Stimulated activated CD4-positive, alpha-beta T cell treated with anti-CD3 and anti-CD28 coated beads, Interleukin-15, amount 100 ng/mL, for 48 hours (primary cell): ENCODE data around the gene PATJ.
"Not testable (repeated sequence)": the region's sequence is repeated elsewhere in the genome, so short reads cannot be mapped to it uniquely, and the experiment has no call there.

ENCODE experiments used
- DNase-seq, 2 donors: peaks; one replicate each; pipeline ENCODE4 v3.0.0-alpha.2; 2020; ENCODE audit warnings: low read depth in 2 of 2

Gene PATJ

GRCh38 chr1:61828805-61829204, 86.5 kb downstream of the PATJ start:
- DNase-seq, result no peak

- DNase-seq, result no peak
Observed at GRCh38 chr1:61836649-61837048, 94.4 kb downstream of the PATJ start.

- DNase-seq, result not testable (repeated sequence)
Observed at GRCh38 chr1:61837607-61838006, 95.3 kb downstream of the PATJ start.

GRCh38 chr1:61839679-61840078, 97.4 kb downstream of the PATJ start:
- DNase-seq, result no peak

- no peak for DNase-seq
Observed at GRCh38 chr1:61842036-61842435, 99.8 kb downstream of the PATJ start.

GRCh38 chr1:61842863-61843514, 100.7 kb downstream of the PATJ start:
- no peak for DNase-seq

GRCh38 chr1:61844006-61844405, 101.7 kb downstream of the PATJ start:
- no peak for DNase-seq

GRCh38 chr1:61844664-61845063, 102.4 kb downstream of the PATJ start:
- not testable (repeated sequence) for DNase-seq

- DNase-seq, result no peak
Observed at GRCh38 chr1:61851235-61851634, 109.0 kb downstream of the PATJ start.

- DNase-seq, result no peak
Observed at GRCh38 chr1:61851849-61852669, 109.8 kb downstream of the PATJ start.

GRCh38 chr1:61852670-61853015, 110.4 kb downstream of the PATJ start:
- DNase-seq, result no peak

- DNase-seq, result no peak
Observed at GRCh38 chr1:61853583-61853982, 111.3 kb downstream of the PATJ start.

- DNase-seq, result no peak
Observed at GRCh38 chr1:61864489-61864888, 122.2 kb downstream of the PATJ start.

- DNase-seq, result no peak
Observed at GRCh38 chr1:61865646-61866220, 123.5 kb downstream of the PATJ start.

GRCh38 chr1:61869691-61870109, 127.4 kb downstream of the PATJ start:
- DNase-seq, result no peak

- DNase-seq, result no peak
Observed at GRCh38 chr1:61872206-61872605, 129.9 kb downstream of the PATJ start.

- no peak for DNase-seq
Observed at GRCh38 chr1:61873581-61873980, 131.3 kb downstream of the PATJ start.

- no peak for DNase-seq
Observed at GRCh38 chr1:61873994-61874393, 131.7 kb downstream of the PATJ start.

GRCh38 chr1:61875198-61875597, 132.9 kb downstream of the PATJ start:
- no peak for DNase-seq

GRCh38 chr1:61879887-61880474, 137.7 kb downstream of the PATJ start:
- not testable (repeated sequence) for DNase-seq

- DNase-seq, result no peak
Observed at GRCh38 chr1:61887076-61887867, 145.0 kb downstream of the PATJ start.
